NCI-H1436 (cell line): ENCODE results near the gene MRPL20.

ENCODE experiments used
- DNase-seq: peaks from one replicate; lab custom pipeline; 2025; lab: John Stamatoyannopoulos, UW

MRPL20 gene

GRCh38 chr1:1361233-1361981 lies 45.7 kb downstream of the MRPL20 start:
- DNase-seq: no peak

- no peak for DNase-seq
Measured at GRCh38 chr1:1360506-1361169, 46.5 kb downstream of the MRPL20 start.

- DNase-seq: no peak
Measured at GRCh38 chr1:1359664-1360468, 47.2 kb downstream of the MRPL20 start.

GRCh38 chr1:1359308-1359663 lies 47.8 kb downstream of the MRPL20 start:
- DNase-seq: no peak

- DNase-seq: no peak
Measured at GRCh38 chr1:1358433-1359271, 48.4 kb downstream of the MRPL20 start, which contains the start of gene MXRA8. Gene MXRA8, minus strand, starts transcription at chr1:1358555. Its CDS starts 51 bp downstream, at chr1:1358504.

- DNase-seq: no peak
Measured at GRCh38 chr1:1357871-1358432, 49.1 kb downstream of the MRPL20 start.

- DNase-seq: no peak
Measured at GRCh38 chr1:1356796-1357401, 50.2 kb downstream of the MRPL20 start.

- DNase-seq: no peak
Measured at GRCh38 chr1:1356166-1356795, 50.8 kb downstream of the MRPL20 start.

GRCh38 chr1:1355416-1355815 lies 51.7 kb downstream of the MRPL20 start:
- DNase-seq: peak; percentile 11

GRCh38 chr1:1354271-1355247 lies 52.5 kb downstream of the MRPL20 start:
- no peak for DNase-seq

- DNase-seq: no peak
Measured at GRCh38 chr1:1353389-1354151, 53.5 kb downstream of the MRPL20 start.

GRCh38 chr1:1352786-1353388 lies 54.2 kb downstream of the MRPL20 start:
- peak; percentile 15 for DNase-seq
